Raji (cell line): Measurements from ENCODE around the gene SHANK2.

Experiments used
- POLR2A ChIP-seq: IDR thresholded peaks from 2 replicates; pipeline ENCODE4 v1.6.1; 2011; ENCODE audit warnings: low read depth, low read length, control low read depth; ENCODE audit not compliant: insufficient read depth

Gene SHANK2

DNA sequence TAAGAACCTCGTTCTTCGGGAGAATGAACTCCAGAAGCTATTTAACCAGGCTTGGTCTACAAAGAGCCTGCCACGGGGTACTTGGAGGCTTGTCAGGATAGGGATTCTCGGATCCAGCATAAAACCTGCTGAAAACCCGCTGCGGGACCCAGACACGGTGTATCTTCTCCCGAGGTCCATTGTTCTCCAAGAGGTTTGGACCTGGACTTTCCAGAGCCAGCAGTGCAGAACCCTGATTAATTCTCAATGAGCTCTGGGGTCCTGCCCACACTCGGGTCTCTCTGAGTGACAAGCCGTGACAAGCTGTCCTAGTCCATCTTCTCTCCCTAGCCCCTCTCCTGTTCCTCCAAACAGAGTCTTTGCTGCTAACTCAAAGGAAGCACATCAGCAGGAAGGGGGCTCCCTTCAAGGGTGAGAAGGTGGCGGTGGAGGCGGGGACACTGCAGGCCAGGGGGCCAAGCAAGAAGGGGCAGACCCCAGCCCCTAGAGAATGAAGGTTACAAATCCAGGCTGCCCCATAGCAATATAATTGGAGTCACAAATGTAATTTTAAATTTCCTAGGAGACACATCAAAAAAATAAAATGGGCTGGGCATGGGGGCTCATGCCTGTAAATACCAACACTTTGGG is 12.2 kb downstream of the SHANK2 start:
- no peak for TF ChIP-seq POLR2A

DNA sequence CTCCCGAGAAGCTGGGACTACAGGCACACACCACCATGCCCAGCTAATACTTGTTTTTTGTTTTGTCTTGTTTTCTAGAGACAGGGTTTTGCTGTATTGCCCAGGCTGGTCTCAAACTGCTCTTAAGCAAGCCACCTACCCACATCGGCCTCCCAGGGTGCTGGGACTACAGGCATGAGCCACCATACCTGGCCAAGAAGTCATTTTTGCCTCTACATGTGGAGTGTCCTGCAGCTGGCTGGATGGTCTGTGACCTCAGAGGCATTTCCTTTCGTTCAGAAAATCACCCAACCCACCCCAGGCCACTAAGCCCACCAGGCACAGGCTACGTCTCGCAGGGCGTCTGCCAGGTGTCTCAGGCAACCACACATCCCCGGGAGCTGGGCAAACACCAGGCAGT is 12.8 kb downstream of the SHANK2 start:
- no peak for TF ChIP-seq POLR2A

DNA sequence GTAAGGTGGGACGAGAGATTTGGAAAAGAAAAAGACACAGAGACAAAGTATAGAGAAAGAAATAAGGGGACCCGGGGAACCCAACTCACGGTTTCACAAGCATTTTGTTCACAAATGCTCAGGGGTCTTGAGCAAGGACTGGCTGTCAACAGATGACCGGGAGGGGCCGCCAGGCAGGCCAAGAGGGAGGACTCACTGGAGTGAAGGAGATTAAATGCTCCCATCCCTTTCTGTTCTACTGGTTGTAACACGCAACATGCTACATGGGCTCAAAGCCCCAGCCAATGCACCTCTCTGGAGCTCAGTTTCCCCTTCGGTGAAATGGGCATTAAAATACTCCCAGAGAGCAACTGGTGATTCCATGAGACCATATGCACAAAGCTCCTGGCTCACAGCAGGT is 13.4 kb downstream of the SHANK2 start:
- TF ChIP-seq POLR2A = no peak

DNA sequence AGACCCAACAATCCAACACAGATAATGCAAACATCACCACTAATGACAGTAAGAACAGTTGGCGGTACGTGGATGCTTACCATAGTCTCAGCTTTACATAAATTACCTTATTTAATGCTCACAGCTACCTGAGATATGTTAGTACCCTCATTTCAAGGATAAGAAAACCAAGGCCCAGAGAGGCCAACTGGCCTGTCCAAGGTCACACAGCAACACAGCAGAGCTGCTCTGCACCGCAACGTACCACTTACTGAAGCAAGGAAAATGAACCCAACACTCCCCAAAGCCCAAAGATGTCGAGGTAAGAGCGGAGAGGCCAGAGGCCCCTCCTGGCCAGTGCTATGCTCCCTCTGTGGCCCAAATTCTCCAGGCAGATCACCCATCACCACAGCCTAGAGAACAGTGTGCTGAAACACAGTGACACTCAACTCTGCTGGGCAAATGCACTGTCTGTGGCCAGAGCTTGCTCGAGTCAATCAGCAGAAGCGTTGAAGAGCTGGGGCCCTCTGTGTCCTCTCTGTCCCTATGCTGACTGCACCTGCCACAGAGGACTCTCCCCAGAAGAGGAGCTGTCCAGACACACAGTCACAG is 14.0 kb downstream of the SHANK2 start:
- no peak for TF ChIP-seq POLR2A

DNA sequence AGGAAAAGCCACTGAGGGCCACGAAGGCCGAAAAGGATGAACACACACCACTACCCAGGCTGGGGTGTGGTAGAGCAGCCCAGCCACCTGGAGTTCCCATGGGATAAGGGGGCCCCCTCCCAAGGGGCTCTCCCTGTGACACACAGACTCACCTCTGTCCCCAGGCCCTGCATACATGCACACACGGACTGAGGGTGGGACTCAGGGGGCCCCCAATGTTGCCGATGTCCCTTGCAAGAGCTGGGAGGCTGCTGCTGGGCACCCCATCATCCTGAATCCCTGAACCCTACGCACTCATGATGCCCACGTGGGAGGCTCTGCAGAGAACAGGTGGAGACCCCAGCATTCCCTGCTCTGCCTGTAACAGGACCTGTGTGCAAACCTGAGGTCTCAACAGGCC is 14.5 kb downstream of the SHANK2 start:
- no peak for TF ChIP-seq POLR2A

DNA sequence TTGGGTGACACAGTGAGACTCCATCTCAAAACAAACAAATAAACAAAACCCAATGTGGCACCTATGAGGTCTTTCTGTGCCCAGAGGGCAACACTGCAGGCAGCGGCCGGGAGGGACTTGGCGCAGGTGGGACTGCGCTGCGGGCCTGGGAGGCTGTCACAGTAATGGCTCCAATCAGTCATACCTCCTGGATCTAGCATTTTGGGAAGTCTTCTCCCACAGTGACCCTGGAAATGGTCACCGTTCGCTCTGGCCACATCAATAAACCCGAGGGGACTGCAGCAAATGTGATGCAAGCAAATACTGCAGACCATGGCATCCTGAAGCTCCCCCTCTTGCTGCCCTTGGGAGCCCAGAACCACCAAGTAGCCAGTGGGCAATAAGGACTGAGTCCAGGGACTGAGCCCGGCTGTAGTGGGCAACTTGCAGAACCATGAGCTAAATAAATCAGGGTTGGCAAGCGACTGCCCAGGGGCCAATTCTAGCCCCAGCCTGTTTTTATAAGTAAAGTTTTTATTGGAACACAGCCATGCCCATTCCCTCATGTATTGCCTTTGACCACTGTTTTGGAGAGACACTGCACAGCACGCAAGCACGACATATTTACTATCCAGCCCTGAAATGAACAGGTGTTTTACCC is 15.4 kb downstream of the SHANK2 start:
- TF ChIP-seq POLR2A = no peak

DNA sequence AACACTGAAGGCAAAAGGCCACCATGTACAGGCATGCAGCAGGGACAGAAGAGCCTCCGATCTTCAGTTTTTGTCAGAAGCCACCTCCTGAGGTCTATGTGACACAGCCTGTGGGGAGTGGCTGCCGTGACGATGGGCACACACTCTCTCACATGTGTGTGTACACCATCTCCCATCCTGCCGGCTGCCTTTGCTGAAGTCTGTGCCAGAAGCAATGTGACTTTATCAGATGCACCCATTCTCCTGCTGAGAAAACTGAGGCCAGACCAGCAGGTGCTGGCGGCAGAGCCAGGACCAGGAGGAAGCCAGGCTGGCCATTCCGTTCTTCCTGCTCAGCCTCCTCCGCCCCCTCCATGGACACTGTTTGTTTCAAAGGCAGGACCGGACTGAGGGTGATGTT is 16.7 kb downstream of the SHANK2 start:
- no peak for TF ChIP-seq POLR2A

DNA sequence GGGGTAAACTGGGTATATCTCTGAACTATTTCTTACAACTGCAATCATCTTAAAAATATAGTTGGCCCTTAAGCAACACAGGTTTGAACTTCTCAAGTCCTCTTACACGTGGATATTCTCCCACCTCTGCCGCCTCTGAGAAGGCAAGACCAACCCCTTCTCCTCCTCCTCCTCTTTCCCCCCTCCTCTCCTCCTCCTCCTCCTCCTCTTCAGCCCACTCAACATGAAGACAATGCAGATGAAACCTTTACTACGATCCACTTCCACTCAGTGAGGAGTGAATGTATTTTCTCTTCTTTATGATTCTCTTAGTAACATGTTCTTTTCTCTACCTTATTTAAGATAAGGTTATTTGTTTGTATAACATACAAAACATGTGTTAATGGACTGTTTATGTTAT is 20.0 kb downstream of the SHANK2 start:
- no peak for TF ChIP-seq POLR2A

DNA sequence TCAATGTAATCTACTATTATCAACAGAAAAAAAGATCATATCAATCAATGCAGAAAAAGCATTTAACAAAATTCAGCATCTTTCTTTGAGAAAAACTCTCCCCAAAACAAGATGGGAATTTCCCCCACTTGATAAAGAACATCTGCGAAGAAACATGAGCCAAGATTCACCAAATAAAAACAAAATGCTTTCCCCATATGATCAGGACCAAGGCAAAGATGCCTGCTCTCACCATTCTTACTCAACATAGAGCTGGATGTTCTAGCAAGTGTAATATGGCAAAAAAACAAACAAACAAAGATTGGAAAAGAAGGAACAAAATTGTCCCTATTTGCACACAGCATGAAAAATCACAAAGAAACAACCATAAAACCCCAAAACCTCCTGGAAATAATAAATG is 23.4 kb downstream of the SHANK2 start:
- no peak for TF ChIP-seq POLR2A

DNA sequence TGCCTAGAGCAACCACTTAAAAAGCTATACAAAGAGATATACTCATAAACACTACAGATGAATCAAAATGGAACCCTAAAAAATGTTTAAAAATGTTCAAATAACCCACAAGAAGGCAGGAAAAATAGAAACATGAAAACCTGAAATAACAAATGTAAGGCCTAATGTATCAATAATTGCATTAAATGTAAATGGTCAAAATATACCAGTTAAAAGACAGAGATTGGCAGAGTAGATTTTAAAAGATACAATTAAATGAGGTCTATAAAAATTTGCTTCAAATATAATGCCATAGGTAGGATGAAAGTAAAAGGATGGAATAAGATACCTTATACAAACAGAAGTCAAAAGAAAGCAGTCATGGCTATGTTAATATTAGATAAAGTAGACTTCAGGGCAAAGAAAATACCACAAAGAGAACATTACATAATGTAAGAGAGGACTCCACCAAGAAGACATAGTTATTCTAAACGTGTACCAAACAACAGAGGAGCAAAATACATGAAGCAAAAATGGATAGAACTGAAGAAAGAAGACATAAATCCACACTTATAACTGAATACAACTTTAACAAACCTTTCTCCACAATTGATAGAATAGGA is 25.2 kb downstream of the SHANK2 start:
- no peak for TF ChIP-seq POLR2A

DNA sequence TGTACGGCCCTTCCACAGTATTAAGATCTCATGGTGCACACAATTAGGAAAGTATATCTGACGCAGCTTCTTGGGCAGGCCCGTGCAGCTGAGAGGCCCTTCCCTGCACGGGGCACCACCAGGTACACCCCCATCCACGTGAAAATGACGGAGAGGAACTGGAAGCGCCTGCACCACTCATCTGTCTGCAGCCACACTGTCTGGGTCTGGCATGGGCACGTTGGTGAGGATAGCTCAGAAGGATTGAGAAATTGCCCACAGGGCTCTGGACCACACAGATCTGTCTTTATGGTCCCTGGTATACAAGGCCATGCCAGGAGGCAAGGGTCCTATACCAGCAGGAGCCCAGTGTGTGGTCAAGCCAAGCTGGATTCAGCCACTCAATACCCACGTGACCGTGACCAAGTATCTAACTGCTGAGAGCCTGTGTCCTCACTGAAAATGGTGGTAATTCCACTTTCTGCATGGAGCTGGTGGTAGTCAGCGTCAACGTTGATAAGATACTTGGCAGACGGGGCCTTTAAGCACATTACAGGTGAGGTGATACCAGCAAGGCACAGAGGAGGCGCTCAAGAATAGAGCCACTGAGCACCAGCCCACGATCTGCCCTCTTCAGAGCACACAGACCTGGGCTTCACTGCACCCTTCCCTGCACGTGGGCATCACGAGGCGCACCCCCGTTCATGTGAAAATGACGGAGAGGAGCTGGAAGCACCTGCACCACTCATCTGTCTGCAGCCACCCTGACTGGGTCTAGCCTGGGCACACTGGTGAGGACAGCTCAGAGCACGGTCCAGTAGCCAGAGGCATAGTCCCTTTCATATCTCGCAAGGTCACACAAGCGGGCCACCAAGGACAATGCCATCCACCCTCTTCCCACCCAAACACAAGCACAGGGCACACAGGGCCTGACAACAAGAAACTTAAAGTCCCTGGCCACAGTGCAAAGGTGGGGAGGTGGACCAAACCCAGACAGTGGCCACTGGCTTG is 28.4 kb downstream of the SHANK2 start:
- no peak for TF ChIP-seq POLR2A

DNA sequence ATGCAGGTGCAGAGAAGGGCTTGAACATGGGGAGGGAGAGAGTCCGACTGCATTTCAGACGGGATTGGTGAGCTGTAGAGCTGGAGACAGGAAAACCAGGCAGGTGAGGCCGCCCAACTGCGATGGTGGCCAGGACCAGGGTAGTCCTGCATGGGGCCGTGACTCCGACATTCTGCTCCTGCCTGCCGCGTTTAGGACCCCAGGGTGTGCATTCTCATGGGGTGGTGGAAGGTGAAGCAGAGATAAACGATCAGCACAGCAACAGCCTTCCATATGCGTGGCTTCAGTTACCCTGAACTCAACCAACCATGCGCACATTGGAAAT is 29.3 kb downstream of the SHANK2 start:
- no peak for TF ChIP-seq POLR2A

DNA sequence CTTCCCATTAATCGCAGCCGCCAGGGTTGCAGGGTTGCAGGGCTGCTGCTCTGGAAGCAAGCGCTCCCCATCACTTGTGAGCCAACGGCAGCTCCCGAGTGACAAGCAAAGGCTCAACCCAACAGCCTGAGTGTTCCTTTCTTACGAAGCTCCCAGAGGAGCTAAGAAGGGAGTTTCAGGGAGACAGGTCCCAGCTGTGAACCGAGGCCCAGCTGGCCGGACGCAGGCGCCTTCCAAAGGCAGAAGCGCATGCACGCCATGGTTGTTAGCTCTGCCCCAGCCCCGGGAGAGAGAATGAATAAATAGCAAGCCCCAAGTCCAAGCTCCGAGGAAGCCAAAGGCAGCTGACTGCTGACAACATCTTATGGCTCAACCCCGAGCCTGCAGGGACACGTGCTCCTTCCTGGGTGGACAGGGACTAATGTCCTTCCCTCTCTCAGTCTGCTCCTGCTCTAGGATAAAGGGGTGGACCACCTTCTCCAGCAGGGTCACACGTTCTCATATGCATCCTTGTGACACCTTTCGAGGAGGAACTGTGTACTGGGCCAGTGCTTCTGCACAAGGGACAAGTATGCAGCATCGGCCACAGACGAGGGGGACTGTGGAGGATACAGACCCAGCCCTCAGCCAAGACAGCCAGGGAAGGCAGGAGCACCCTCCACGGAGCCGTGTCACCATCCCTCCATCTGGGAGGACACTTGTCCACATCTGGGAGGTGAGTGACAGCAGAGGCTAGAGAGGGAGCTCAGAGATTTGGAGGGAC is 29.9 kb downstream of the SHANK2 start:
- no peak for TF ChIP-seq POLR2A

DNA sequence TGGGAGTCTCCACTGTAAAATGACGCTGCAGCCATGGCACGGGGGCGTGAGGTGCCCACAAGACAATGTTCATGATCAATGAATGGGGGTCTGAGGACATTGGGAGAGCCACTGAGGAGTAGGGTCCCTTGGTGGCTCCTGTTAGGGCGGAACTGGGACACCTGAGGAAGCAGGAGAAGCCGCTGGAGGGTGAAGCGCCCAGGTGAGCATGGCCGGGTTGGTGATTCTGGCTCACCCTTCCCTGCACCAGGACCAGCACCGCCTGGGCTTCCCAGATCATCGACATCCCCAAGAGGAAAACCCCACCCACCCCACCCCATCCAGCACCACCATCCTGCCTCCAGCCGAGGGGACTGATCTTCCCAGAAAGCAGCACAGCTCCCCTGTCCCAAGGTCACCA is 30.6 kb downstream of the SHANK2 start:
- no peak for TF ChIP-seq POLR2A
